ENCODE measurements around the gene FAM200C. TPM values are rescaled to one million over a fixed set of nuclear protein-coding genes. Genes with fewer than 3 reads are reported as not detected.

FAM200C gene
- polyA plus RNA-seq, 3 donors = 0.08 to 0.39 TPM; not detected in 1

DNA sequence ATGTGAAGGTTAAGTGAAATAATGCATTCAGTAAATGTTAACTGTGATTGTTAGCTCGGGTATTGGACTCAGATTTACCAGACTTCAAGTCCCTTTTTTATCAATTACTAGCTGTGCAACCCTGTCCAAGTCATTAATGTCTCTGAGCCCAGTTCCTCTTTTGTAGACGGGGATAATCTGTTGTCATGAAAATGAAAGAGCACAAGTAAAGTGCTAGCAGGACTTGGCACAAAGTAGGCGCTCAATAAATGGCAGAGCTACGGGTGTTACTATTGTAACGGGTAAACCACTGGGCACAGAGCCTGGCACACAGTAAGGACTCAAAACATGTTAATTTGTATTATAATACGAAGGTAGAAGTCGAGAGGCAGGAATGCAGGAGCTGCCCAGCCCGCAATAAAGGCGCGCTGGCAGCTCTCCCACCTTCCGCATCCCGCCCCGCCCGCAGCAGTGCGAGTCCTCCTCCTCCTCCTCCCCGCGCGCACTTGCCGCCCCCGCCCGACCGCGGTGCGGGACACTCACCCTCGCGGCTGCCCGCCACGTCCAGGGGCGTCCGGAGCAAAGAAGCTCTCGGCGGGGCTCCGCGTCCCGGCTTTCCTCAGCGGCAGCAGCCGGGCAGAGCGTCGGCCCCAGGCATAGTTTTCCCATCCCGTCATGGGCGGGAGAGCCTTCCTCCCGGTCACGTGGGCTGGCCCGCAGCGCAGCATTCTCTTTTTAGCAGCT, 29.7 kb downstream of the FAM200C start, which contains the start of gene C1QTNF2:
C1QTNF2 (minus strand) TSS at position 637 of the 723 bp plus-strand sequence. CDS start 15,615 bp downstream, outside the sequence.
- Histone ChIP-seq H4K20me1 (ENCODE audit: insufficient read depth, low read length) (no peaks in the 10 kb centered on the region), H3K9me3 (replicated peaks in 1 of 2; ENCODE audit: control insufficient read depth in 1 of 2, insufficient read depth in 1 of 2, low read length in 2 of 2) (no peaks in the 10 kb centered on the region), H3K79me2 (ENCODE audit: insufficient read depth, low read length) (no peaks in the 10 kb centered on the region), H3K4me3 (replicated peaks in 1 of 3; ENCODE audit: low read depth in 2 of 3, low read length in 3 of 3) (peak within 1 kb of the TSS; percentile 43 to 81 (median 80)), H3K9ac (ENCODE audit: insufficient read depth, low read length, poor library complexity, severe bottlenecking) (peak within 1 kb of the TSS; percentile 55), H3K4me2 (replicated peaks; ENCODE audit: extremely low read depth, low read length, poor library complexity, severe bottlenecking) (peak within 1 kb of the TSS; percentile 83), H3K27ac (ENCODE audit: low read depth in 1 of 2, low read length in 2 of 2) (no peak within 1 kb of the TSS), H3K4me1 (ENCODE audit: control insufficient read depth in 1 of 2, insufficient read depth in 2 of 2, low read length in 2 of 2) (peaks cover 6 to 8% of the 10 kb centered on the region in 2 donors), H3K27me3 (ENCODE audit: control insufficient read depth in 2 of 2, insufficient read depth in 2 of 2, low read length in 2 of 2) (peaks cover 44 to 52% of the 10 kb centered on the region in 2 donors), H2AFZ (ENCODE audit: insufficient read depth, low read depth, low read length, poor library complexity, severe bottlenecking) (peak within 1 kb of the TSS; percentile 77), H3K36me3 (replicated peaks in 1 of 2; ENCODE audit: control insufficient read depth in 1 of 2, insufficient read depth in 2 of 2, low read length in 2 of 2) (no peaks in the 10 kb centered on the region)
- TF ChIP-seq, protein P1, sequence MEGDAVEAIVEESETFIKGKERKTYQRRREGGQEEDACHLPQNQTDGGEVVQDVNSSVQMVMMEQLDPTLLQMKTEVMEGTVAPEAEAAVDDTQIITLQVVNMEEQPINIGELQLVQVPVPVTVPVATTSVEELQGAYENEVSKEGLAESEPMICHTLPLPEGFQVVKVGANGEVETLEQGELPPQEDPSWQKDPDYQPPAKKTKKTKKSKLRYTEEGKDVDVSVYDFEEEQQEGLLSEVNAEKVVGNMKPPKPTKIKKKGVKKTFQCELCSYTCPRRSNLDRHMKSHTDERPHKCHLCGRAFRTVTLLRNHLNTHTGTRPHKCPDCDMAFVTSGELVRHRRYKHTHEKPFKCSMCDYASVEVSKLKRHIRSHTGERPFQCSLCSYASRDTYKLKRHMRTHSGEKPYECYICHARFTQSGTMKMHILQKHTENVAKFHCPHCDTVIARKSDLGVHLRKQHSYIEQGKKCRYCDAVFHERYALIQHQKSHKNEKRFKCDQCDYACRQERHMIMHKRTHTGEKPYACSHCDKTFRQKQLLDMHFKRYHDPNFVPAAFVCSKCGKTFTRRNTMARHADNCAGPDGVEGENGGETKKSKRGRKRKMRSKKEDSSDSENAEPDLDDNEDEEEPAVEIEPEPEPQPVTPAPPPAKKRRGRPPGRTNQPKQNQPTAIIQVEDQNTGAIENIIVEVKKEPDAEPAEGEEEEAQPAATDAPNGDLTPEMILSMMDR (IDR thresholded peaks at IDR 0.05) = no peak
- 1% methylated on average over 43 of the region's 45 CpGs for WGBS (ENCODE audit: insufficient coverage)
- peaks cover 13% of the 10 kb centered on the region for H3K4me1 Mint-ChIP-seq
- DNase-seq = peak; percentile 15 to 33 (median 29)
- intact Hi-C loops (cut with micrococcal nuclease) = no loop called here
- no peaks in the 10 kb centered on the region for H3K36me3 Mint-ChIP-seq
- no peak within 1 kb of the TSS for H3K27ac Mint-ChIP-seq
- peaks cover 42 to 68% (median 44%) of the 10 kb centered on the region in 3 donors for H3K27me3 Mint-ChIP-seq (ENCODE audit: low read depth in 3 of 3)
- H3K4me3 Mint-ChIP-seq = peak within 1 kb of the TSS; percentile 91 to 97
- H3K9me3 Mint-ChIP-seq = peaks cover 0 to 6% (median 0%) of the 10 kb centered on the region in 7 donors

DNA sequence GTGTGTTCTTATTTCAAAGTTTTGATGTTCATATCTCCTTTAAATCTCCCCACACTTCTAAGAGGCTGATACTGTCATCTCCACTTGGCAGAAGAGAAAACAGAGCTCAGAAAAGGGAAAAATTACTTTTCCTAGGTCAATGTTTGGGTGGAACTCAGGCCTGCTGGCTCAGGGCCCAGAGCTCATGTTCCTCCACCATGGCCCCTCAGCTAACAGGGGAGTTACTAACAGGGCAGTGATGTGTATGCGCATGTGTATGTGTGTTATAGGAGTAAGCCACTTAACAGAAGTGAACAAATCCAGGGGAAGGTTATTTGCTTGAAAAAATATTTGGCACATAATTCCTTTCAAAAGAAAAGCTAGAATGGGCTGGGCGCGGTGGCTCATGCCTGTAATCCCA, 32.0 kb downstream of the FAM200C start:
- Histone ChIP-seq H3K4me3 (replicated peaks in 1 of 3; ENCODE audit: low read depth in 2 of 3, low read length in 3 of 3) (no peak overlapping the region), H3K4me1 (ENCODE audit: control insufficient read depth in 1 of 2, insufficient read depth in 2 of 2, low read length in 2 of 2) (peaks cover 6 to 8% of the 10 kb centered on the region in 2 donors), H3K79me2 (ENCODE audit: insufficient read depth, low read length) (no peaks in the 10 kb centered on the region), H3K36me3 (replicated peaks in 1 of 2; ENCODE audit: control insufficient read depth in 1 of 2, insufficient read depth in 2 of 2, low read length in 2 of 2) (no peaks in the 10 kb centered on the region), H3K4me2 (replicated peaks; ENCODE audit: extremely low read depth, low read length, poor library complexity, severe bottlenecking) (no peak overlapping the region), H2AFZ (ENCODE audit: insufficient read depth, low read depth, low read length, poor library complexity, severe bottlenecking) (no peak overlapping the region), H4K20me1 (ENCODE audit: insufficient read depth, low read length) (no peaks in the 10 kb centered on the region), H3K9ac (ENCODE audit: insufficient read depth, low read length, poor library complexity, severe bottlenecking) (no peak overlapping the region), H3K9me3 (replicated peaks in 1 of 2; ENCODE audit: control insufficient read depth in 1 of 2, insufficient read depth in 1 of 2, low read length in 2 of 2) (no peaks in the 10 kb centered on the region), H3K27me3 (ENCODE audit: control insufficient read depth in 2 of 2, insufficient read depth in 2 of 2, low read length in 2 of 2) (peaks cover 29 to 40% of the 10 kb centered on the region in 2 donors), H3K27ac (ENCODE audit: low read depth in 1 of 2, low read length in 2 of 2) (no peak overlapping the region)
- Mint-ChIP-seq H3K27me3 (ENCODE audit: low read depth in 3 of 3) (peaks cover 33 to 46% (median 37%) of the 10 kb centered on the region in 3 donors), H3K36me3 (no peaks in the 10 kb centered on the region), H3K27ac (no peak overlapping the region), H3K4me3 (no peak overlapping the region), H3K4me1 (peaks cover 13% of the 10 kb centered on the region), H3K9me3 (peaks cover 0 to 6% (median 0%) of the 10 kb centered on the region in 7 donors)
- 100% methylated on average over 2 of the region's 3 CpGs for WGBS (ENCODE audit: insufficient coverage)
- TF ChIP-seq, protein P1 (IDR thresholded peaks at IDR 0.05) = no peak
- no peak for DNase-seq
- intact Hi-C loops (cut with micrococcal nuclease) = no loop called here

Measured in CD14-positive monocyte (primary cell).